ENCODE measurements around the gene OCIAD2. TPM values are rescaled to one million over a fixed set of nuclear protein-coding genes. Genes with fewer than 3 reads are reported as not detected.
"Not testable (repeated sequence)": the region's sequence is repeated elsewhere in the genome, so short reads cannot be mapped to it uniquely, and the experiment has no call there.

The OCIAD2 gene
- total RNA-seq, 1 experiment from 2014 or later: 64.0 TPM

DNA sequence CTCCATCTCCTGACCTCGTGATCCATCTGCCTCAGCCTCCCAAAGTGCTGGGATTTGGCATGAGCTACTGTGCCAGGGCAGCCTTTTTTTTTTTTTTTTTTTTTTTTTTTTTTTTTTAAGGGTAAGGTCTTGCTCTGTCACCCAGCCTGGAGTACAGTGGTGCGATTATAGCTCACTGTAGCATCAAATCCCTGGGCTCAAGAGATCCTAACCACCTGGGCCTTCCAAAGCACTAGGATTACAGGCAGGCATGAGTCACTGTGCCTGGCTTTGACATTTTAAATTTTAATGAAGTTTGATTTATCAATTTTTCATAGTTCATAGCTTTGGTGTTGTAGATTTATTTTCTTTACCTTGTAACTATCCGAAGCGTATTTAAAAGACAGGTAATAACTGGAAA, 17.8 kb upstream of the OCIAD2 start (continued):
- TF ChIP-seq, protein P1, sequence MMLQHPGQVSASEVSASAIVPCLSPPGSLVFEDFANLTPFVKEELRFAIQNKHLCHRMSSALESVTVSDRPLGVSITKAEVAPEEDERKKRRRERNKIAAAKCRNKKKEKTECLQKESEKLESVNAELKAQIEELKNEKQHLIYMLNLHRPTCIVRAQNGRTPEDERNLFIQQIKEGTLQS (IDR thresholded peaks at IDR 0.05): no peak

DNA sequence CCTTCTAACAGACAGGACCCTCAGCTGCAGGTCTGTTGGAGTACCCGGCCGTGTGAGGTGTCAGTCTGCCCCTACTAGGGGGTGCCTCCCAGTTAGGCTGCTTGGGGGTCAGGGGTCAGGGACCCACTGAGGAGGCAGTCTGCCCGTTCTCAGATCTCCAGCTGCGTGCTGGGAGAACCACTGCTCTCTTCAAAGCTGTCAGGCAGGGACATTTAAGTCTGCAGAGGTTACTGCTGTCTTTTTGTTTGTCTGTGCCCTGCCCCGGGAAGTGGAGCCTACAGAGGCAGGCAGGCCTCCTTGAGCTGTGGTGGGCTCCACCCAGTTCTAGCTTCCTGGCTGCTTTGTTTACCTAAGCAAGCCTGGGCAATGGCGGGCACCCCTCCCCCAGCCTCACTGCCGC, 16.5 kb upstream of the OCIAD2 start:
- DNase-seq (ENCODE audit: low read depth, low spot score); BruUV-seq (replicated peaks); H3K9me3 ChIP-seq (ENCODE audit: control insufficient read depth in 1 of 2, insufficient read depth in 1 of 2, low read depth in 1 of 2, low read length in 2 of 2); H3K9me2 ChIP-seq (ENCODE audit: insufficient read depth); H4K20me1 ChIP-seq (ENCODE audit: insufficient read depth); intact Hi-C loops (cut with micrococcal nuclease); H3K36me3 ChIP-seq (ENCODE audit: control insufficient read depth in 1 of 2, insufficient read depth in 2 of 2, low read length in 2 of 2); H3K27me3 ChIP-seq (ENCODE audit: insufficient read depth, low read length); CTCF ChIA-PET; H2AFZ ChIP-seq (ENCODE audit: low read depth, low read length, poor library complexity, severe bottlenecking); RAD21 ChIA-PET (ENCODE audit: low non-redundant PET in 1 of 2, low total read pairs in 2 of 2, uncharacterized antibody in 2 of 2, unreplicated experiment in 2 of 2); H3K79me2 ChIP-seq (ENCODE audit: insufficient read depth, low read length); POLR2A ChIA-PET; H3K9ac ChIP-seq (ENCODE audit: low read length); ATAC-seq; H3K4me3 ChIP-seq (replicated peaks in 1 of 2; ENCODE audit: low read depth in 1 of 2, low read length in 2 of 2); H3K4me2 ChIP-seq (ENCODE audit: low read length); H3K27ac ChIP-seq (ENCODE audit: low read depth, low read length); H3K4me1 ChIP-seq (ENCODE audit: control insufficient read depth in 1 of 2, insufficient read depth in 2 of 2, low read length in 2 of 2): not testable (repeated sequence)

DNA sequence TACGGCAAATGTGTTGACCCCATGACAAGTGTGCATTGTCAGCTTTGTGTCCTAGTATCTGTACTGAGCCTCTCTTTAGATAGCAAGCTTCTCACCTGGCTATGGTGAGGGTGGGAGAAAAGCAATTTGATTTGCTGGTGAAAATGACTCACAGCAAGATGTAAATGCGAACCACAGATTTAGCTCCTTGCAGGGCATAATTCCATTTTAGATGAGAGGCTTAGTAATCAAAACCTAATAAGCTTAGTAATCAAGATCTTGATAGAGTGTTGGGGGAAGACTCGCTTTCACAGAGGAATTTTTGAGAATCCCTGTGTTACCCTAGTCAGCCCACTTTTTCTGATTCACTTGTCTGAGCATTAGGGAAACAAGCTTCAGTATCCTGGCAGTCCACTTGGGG, 7.7 kb upstream of the OCIAD2 start:
- H2AFZ ChIP-seq (ENCODE audit: low read depth, low read length, poor library complexity, severe bottlenecking): no peak overlapping the region

More for the DNA sequence above, 7.7 kb upstream of the OCIAD2 start:
- DNase-seq (ENCODE audit: low read depth, low spot score) (no peak), ATAC-seq (no peak)
- TF ChIP-seq, protein P2, sequence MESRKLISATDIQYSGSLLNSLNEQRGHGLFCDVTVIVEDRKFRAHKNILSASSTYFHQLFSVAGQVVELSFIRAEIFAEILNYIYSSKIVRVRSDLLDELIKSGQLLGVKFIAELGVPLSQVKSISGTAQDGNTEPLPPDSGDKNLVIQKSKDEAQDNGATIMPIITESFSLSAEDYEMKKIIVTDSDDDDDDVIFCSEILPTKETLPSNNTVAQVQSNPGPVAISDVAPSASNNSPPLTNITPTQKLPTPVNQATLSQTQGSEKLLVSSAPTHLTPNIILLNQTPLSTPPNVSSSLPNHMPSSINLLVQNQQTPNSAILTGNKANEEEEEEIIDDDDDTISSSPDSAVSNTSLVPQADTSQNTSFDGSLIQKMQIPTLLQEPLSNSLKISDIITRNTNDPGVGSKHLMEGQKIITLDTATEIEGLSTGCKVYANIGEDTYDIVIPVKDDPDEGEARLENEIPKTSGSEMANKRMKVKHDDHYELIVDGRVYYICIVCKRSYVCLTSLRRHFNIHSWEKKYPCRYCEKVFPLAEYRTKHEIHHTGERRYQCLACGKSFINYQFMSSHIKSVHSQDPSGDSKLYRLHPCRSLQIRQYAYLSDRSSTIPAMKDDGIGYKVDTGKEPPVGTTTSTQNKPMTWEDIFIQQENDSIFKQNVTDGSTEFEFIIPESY (IDR thresholded peaks at IDR 0.05; ENCODE audit: extremely low read depth, insufficient replicate concordance, low read length): no peak
- no peak for TF ChIP-seq ZFX (IDR thresholded peaks at IDR 0.05)
- TF ChIP-seq TCF7L2 (IDR thresholded peaks at IDR 0.05; ENCODE audit: borderline replicate concordance, extremely low read depth, insufficient read depth, insufficient read length): no peak
- TF ChIP-seq POLR2A (IDR thresholded peaks at IDR 0.05; ENCODE audit: borderline replicate concordance, extremely low read depth, insufficient read depth, insufficient read length): no peak
- TF ChIP-seq, protein P1 (IDR thresholded peaks at IDR 0.05): no peak
- TF ChIP-seq JUND (IDR thresholded peaks at IDR 0.05): no peak
- intact Hi-C loops (cut with micrococcal nuclease): no loop called here
- Histone ChIP-seq H3K4me1 (ENCODE audit: control insufficient read depth in 1 of 2, insufficient read depth in 2 of 2, low read length in 2 of 2) (peaks cover 4 to 21% of the 10 kb centered on the region in 2 experiments), H3K4me2 (ENCODE audit: low read length) (no peak overlapping the region), H3K9me3 (ENCODE audit: control insufficient read depth in 1 of 2, insufficient read depth in 1 of 2, low read depth in 1 of 2, low read length in 2 of 2) (no peaks in the 10 kb centered on the region), H3K9me2 (ENCODE audit: insufficient read depth) (no peaks in the 10 kb centered on the region), H3K36me3 (ENCODE audit: control insufficient read depth in 1 of 2, insufficient read depth in 2 of 2, low read length in 2 of 2) (no peaks in the 10 kb centered on the region), H3K27me3 (ENCODE audit: insufficient read depth, low read length) (no peaks in the 10 kb centered on the region), H3K27ac (ENCODE audit: low read depth, low read length) (no peak overlapping the region), H3K79me2 (ENCODE audit: insufficient read depth, low read length) (no peaks in the 10 kb centered on the region), H3K9ac (ENCODE audit: low read length) (no peak overlapping the region), H4K20me1 (ENCODE audit: insufficient read depth) (no peaks in the 10 kb centered on the region), H3K4me3 (replicated peaks in 1 of 2; ENCODE audit: low read depth in 1 of 2, low read length in 2 of 2) (no peak overlapping the region)
- ChIA-PET POLR2A (no interaction called here), CTCF (interaction anchor here (1.5 to 2.0 kb wide), 2 partner anchors 29 to 30 kb away, joined by 3 to 7 read pairs; no protein-coding TSS in a partner anchor), RAD21 (ENCODE audit: low non-redundant PET in 1 of 2, low total read pairs in 2 of 2, uncharacterized antibody in 2 of 2, unreplicated experiment in 2 of 2) (no interaction called here)
- no TSS peak for BruUV-seq (replicated peaks)
